AG08395 (cell line): ENCODE results near the gene PTPRR.

Source experiments
- DNase-seq: peaks from one replicate; pipeline ENCODE4 v3.0.0; 2012; ENCODE audit warnings: mixed read lengths, low spot score

The PTPRR gene

GRCh38 chr12:70796989-70797388 is 123.5 kb downstream of the PTPRR start:
- DNase-seq = peak; percentile 3

DNA sequence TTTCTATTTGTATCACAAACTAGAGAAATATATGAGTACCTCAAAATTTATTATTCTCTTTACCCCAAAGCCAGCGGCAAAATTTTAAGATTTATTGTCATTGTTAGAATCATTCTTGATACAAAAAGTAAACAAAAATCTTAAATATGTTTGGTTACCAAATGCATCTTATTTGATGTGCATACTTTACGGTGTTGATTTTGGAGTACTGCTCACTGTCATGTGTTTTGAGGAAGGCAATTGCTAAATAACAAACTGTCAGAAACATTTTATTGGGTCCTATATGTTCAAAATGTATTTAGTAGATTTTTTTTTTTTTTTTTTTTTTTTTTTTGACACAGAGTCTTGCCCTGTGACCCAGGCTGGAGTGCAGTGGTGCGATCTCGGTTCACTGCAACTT is 124.9 kb downstream of the PTPRR start:
- DNase-seq = no peak

GRCh38 chr12:70794131-70794530 is 126.4 kb downstream of the PTPRR start:
- no peak for DNase-seq

DNA sequence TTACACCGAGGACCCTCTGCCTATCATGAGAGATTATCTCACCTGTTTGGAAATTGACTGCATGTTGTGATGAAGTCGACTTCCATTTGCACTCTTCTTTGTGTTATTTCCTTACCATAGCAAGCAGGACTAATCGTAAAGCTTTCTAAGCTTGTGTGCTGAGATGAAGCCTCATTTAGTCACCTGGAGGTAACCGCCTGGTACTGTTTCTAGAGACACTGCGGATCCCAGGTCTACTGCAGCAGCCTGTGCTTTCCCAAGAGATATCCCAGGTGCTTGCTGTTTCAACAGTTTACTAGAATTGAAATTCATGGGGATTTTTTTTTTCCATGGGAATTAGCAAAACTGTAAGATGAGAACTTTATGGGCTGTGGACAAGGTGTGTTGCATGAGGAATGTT is 131.8 kb downstream of the PTPRR start:
- DNase-seq = no peak

GRCh38 chr12:70787612-70788011 is 132.9 kb downstream of the PTPRR start:
- DNase-seq = no peak

- DNase-seq = no peak
Measured at GRCh38 chr12:70785896-70786295, 134.6 kb downstream of the PTPRR start.

DNA sequence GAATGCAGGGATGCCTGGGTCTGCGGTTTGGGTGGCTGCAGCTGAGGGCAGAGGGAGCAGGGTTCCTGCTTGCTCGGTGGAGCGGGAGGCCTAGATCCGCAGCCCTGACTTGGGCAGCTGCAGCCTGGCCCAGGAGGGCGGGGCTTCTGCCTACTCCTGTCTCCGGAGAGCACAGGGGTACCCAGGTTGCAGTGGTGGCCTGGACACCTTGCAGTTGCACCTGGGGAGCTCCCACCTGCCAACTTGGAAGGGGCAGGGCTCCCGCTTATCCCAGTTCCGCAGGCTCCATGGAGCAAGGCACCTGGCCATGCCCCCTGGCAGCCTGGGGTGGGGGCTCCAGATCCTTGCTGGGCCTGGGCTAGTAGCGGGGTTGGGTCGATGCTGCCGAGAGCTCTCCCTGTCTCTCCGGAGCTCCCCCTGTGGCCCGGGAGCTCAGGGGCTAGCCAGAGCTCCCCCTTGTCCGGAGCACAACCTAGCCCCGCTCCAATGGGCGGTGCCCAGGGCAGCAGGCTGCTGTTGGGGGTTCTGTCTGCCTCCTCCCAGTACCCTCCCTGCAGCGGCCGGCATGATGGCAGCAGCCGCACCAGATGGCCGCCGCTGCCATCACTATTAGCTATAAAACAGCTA is 136.4 kb downstream of the PTPRR start:
- no peak for DNase-seq

- DNase-seq = no peak
Measured at GRCh38 chr12:70783455-70783854, 137.1 kb downstream of the PTPRR start.

DNA sequence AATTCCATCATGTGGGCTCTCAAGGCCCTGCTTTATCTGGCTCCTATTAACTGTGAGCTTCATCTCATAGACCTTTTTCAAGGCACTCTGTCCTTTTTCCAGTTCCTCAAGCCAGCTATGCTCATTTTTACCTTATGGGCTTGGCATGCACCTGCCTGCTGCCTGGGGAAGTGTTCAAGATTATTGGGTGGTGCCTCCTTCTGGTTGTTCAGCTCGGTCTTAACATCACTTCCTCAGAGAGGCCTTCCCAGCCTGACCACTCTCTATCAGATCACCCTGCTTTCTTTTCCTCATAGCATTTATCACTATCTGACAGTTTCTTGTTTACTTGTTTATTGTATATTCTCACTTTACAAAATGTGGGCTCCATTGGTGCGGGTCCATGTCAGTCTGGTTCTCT is 141.3 kb downstream of the PTPRR start:
- no peak for DNase-seq

- peak; percentile 41 for DNase-seq
Measured at GRCh38 chr12:70774055-70774454, 146.5 kb downstream of the PTPRR start.

- no peak for DNase-seq
Measured at GRCh38 chr12:70772836-70773235, 147.7 kb downstream of the PTPRR start.

- no peak for DNase-seq
Measured at GRCh38 chr12:70771581-70771980, 149.0 kb downstream of the PTPRR start.

DNA sequence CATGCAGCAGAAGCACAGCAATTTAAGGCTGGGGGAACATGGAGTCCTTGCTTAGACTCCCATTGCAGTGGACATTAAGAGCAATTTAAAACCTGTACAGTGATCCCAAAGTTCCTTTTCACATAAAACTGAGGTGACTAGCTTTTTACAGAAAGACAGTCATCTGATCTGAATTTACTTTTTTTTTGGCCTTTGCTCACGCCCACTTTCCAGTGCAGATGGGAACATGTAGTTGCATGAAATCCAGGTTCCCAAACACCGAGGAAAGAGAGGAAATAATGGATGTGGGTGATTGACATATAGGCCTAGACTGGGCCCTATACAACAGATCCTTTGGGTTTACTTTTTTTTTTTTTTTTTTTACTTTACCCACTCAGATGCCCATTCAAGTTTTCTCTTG is 156.9 kb downstream of the PTPRR start:
- DNase-seq = no peak

DNA sequence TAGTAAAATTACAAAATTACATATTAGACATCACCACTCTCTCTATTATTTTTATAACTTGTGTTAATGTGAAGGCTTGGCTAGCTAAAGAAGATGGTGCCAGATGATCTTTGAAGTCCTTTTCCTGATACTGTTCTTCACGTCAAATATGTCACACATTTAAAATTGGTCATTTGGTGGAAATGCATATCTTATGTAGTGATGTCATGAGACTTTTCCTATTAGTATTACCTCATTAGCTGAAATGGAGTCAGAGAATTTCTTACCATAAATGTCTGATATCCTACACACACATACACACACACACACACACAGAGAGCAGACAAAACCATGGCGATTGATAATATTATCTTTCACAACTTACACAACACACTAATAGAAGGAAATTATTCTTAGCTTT is 158.5 kb downstream of the PTPRR start:
- DNase-seq = no peak

GRCh38 chr12:70759161-70759918 is 161.2 kb downstream of the PTPRR start:
- no peak for DNase-seq

DNA sequence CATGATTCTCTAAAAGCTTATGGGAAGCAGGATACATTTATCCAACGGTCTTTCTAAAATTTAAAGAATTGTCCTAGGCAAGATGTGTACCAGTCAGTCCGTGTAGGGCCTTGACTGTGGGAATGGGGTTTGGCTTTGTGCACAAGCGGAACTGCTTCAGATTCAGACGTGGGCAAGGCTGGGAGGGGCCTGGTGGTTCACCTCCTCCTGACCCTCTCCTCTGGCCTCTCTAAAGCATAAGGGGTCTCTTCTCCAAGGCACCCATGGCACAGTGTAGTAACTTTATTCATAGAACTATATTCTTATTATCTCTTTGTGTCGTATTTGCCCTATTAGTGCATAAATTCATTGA is 162.1 kb downstream of the PTPRR start:
- DNase-seq = no peak

DNA sequence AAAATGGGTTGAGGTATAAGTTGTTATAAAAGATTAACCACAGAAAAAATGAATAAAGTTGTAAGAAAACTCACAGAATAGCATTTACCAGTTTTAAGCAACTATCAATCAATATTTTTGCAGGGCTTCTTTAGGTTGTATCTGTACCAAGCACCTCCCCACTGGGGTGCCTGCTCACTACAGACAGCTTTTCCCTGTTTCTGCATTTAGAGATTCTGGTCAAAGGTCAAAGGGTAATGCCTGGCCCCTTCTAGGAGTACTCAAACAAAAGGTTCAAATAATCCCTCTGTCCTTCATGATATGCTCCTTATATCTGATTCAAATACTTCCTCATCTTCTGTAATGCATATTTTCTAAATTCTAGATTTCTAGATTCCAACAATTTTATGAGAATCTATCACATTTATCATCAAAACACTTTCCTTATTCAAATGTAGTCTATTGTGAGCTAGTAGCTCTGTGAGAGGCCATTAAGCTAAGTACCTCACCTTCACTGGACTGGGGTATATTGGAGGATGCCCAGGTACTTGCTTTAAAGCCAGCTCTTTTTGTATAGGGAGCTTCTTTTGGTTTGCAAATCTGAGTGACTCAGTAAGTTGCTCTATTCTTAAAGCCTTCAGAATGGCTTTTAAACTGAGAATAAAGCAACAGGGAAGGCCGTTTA is 162.6 kb downstream of the PTPRR start:
- no peak for DNase-seq

DNA sequence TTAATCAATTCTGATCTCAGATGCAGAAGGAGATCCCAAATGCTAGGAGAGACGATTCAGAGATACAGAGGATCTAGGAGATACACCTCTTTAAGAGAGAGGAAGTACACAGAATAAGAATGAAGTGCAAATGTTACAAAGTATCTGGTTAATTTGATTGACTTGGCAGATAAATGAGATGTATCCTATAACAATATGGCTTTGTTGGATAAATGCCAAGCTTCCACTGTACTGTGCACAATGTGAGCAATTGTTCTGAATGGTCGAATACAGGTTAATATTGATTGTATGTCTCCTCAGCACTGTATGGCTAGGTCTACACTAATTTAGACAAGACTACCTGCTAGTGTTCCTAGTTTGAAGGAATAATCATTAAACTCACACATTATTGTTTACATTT is 163.7 kb downstream of the PTPRR start:
- no peak for DNase-seq

GRCh38 chr12:70756118-70756517 is 164.4 kb downstream of the PTPRR start:
- DNase-seq = peak; percentile 21

DNA sequence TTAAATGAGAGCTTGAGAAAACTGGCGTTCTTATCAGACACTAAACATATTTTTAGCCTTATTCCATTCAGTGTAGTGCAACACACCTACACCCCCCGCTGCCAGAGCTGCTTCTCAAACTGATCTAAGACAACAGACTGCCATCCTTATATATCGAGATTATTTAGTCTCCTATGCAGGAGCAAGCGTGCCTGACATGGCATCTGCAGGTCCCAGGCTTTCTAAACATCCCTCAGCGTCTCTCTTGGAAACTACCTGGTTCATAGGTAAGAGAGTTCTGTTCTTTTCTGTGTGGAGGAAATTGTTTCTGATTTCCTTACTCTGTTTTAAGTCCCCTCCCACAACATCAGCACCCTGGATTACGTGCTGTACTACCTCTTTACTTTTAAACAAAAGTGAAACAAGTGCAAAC is 166.2 kb downstream of the PTPRR start:
- DNase-seq = no peak

- no peak for DNase-seq
Measured at GRCh38 chr12:70752327-70752726, 168.2 kb downstream of the PTPRR start.

DNA sequence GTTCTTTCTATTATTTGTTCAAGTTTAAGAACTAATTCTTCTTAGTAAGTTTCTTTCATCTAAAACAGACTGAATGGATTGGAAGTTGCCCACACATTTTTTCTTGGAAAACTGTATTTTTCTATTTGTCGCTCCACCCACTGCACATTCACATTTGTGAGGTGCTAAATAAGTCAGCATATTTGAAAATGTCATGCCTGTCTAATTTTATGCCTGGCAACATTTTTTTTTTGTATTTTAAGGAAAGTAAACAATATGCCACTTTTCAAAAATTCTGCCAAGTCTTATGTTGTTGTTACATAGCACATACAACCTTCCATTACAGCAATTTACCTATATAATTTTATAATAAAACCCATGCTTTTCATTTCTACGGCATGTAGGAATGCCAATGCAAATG is 170.6 kb downstream of the PTPRR start:
- DNase-seq = no peak

DNA sequence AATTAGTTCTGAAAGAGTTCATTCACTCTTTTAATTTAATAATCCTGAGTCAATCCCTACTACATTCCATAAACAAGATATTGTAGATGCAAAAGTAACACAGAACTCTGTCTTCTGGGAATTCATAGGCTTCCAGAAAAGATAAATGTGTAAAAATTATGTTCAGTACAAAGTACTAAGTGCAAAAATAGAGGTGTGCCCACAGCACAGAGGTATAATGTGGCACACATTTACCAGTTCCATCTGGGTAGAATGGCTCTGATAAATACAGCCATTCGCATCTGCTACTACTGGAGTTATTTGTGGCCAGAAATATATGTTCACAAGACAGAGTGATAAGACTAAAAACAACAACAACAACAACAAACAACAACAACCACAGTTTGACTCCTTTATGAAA is 171.7 kb downstream of the PTPRR start:
- no peak for DNase-seq
